ENCODE data around the gene F2. TPM values are rescaled to one million over a fixed set of nuclear protein-coding genes. Genes with fewer than 3 reads are reported as not detected.

The F2 gene
- total and polyA plus RNA-seq, 2 experiments from 2014 or later = not detected

DNA sequence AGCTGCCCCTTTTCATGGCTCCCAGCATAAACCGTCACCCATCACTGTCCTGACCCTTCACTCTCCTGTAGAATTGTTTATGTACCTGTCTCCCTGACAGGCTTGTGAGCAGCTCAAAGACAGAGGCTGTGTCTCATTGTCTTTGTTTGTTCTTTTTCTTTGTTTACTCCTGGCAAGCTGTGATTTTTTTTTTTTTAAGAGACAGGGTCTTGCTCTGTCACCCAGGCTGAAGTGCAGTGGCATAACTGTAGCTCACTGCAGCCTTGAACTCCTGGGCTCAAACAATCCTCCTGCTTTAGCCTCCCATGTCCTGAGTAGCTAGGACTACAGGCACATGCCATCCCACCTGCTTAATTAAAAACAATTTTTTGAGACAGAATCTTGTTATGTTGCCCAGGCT, 28.3 kb upstream of the F2 start:
- H3K9me3 ChIP-seq (ENCODE audit: low read depth) = no peaks in the 10 kb centered on the region
- WGBS, 2 experiments (ENCODE audit: low coverage in 1 of 2, low lambda C conversion rate in 2 of 2, missing lambda C conversion rate in 2 of 2) = 97 to 100% methylated on average over 1 of the region's 1 CpG
- peaks cover 60% of the 10 kb centered on the region for H3K79me2 ChIP-seq (ENCODE audit: insufficient read depth)
- no peak overlapping the region for H3K9ac ChIP-seq
- H3K36me3 ChIP-seq (ENCODE audit: low read depth) = peaks cover 24% of the 10 kb centered on the region
- H2AFZ ChIP-seq = no peak overlapping the region
- no peaks in the 10 kb centered on the region for H3K9me2 ChIP-seq (ENCODE audit: insufficient read depth)
- peaks cover 11% of the 10 kb centered on the region for H3K4me1 ChIP-seq (ENCODE audit: insufficient read depth)
- no peaks in the 10 kb centered on the region for H4K20me1 ChIP-seq (ENCODE audit: insufficient read depth)
- no peak for DNase-seq
- no peak overlapping the region for H3K4me2 ChIP-seq (ENCODE audit: unreplicated experiment)
- TF ChIP-seq EZH2 (IDR thresholded peaks at IDR 0.05; ENCODE audit: insufficient read depth, poor library complexity, severe bottlenecking) (no peak), EZH2phosphoT487 (IDR thresholded peaks at IDR 0.05; ENCODE audit: insufficient read depth, low read depth) (no peak)
- H3K27me3 ChIP-seq (replicated peaks; ENCODE audit: insufficient read depth) = no peaks in the 10 kb centered on the region
- H3K4me3 ChIP-seq = no peak overlapping the region
- peaks cover 6% of the 10 kb centered on the region for H3F3A ChIP-seq (ENCODE audit: insufficient read depth)
- in situ Hi-C loops (cut with MboI) = no loop called here
- H3K27ac ChIP-seq = no peak overlapping the region

- Histone ChIP-seq H3K4me3 (no peak overlapping the region), H3K27me3 (replicated peaks; ENCODE audit: insufficient read depth) (no peaks in the 10 kb centered on the region), H3K9me2 (ENCODE audit: insufficient read depth) (no peaks in the 10 kb centered on the region), H3K9me3 (ENCODE audit: low read depth) (no peaks in the 10 kb centered on the region), H2AFZ (no peak overlapping the region), H4K20me1 (ENCODE audit: insufficient read depth) (no peaks in the 10 kb centered on the region), H3K79me2 (ENCODE audit: insufficient read depth) (peaks cover 62% of the 10 kb centered on the region), H3K27ac (no peak overlapping the region), H3K4me2 (ENCODE audit: unreplicated experiment) (no peak overlapping the region), H3F3A (ENCODE audit: insufficient read depth) (peaks cover 6% of the 10 kb centered on the region), H3K9ac (no peak overlapping the region), H3K36me3 (ENCODE audit: low read depth) (peaks cover 11% of the 10 kb centered on the region; the same call in 1 of the 2 replicates), H3K4me1 (ENCODE audit: insufficient read depth) (peaks cover 10% of the 10 kb centered on the region)
- no peak for TF ChIP-seq EZH2phosphoT487 (IDR thresholded peaks at IDR 0.05; ENCODE audit: insufficient read depth, low read depth)
- no peak for TF ChIP-seq EZH2 (IDR thresholded peaks at IDR 0.05; ENCODE audit: insufficient read depth, poor library complexity, severe bottlenecking)
- DNase-seq = no peak
- 72% methylated on average over 4 of the region's 4 CpGs; no CpG with 5 or more reads in 1 of the 2 experiments for WGBS, 2 experiments (ENCODE audit: low coverage in 1 of 2, low lambda C conversion rate in 2 of 2, missing lambda C conversion rate in 2 of 2)
- in situ Hi-C loops (cut with MboI) = no loop called here
Measured at GRCh38 chr11:46692450-46692849, 26.6 kb upstream of the F2 start.

- Histone ChIP-seq H4K20me1 (ENCODE audit: insufficient read depth) (no peaks in the 10 kb centered on the region), H3K27me3 (replicated peaks; ENCODE audit: insufficient read depth) (no peaks in the 10 kb centered on the region), H3K27ac (peak overlapping the region; percentile 39), H3K4me2 (ENCODE audit: unreplicated experiment) (no peak overlapping the region), H3K4me1 (ENCODE audit: insufficient read depth) (peaks cover 15% of the 10 kb centered on the region), H3K9me3 (ENCODE audit: low read depth) (no peaks in the 10 kb centered on the region), H3K36me3 (ENCODE audit: low read depth) (peaks cover 11% of the 10 kb centered on the region; the same call in 1 of the 2 replicates), H3F3A (ENCODE audit: insufficient read depth) (peaks cover 5% of the 10 kb centered on the region; the same call in 1 of the 2 replicates), H2AFZ (no peak overlapping the region), H3K79me2 (ENCODE audit: insufficient read depth) (peaks cover 65% of the 10 kb centered on the region), H3K9ac (peak overlapping the region; percentile 33; the same call in 1 of the 2 replicates), H3K9me2 (ENCODE audit: insufficient read depth) (no peaks in the 10 kb centered on the region), H3K4me3 (no peak overlapping the region)
- WGBS, 2 experiments (ENCODE audit: low coverage in 1 of 2, low lambda C conversion rate in 2 of 2, missing lambda C conversion rate in 2 of 2) = 64 to 69% methylated on average over 2 of the region's 2 CpGs
- in situ Hi-C loops (cut with MboI) = no loop called here
- DNase-seq = peak; percentile 56
- no peak for TF ChIP-seq EZH2 (IDR thresholded peaks at IDR 0.05; ENCODE audit: insufficient read depth, poor library complexity, severe bottlenecking)
- no peak for TF ChIP-seq EZH2phosphoT487 (IDR thresholded peaks at IDR 0.05; ENCODE audit: insufficient read depth, low read depth)
Measured at GRCh38 chr11:46693597-46694012, 25.4 kb upstream of the F2 start.

- DNase-seq = no peak
- H2AFZ ChIP-seq = no peak overlapping the region
- peaks cover 20% of the 10 kb centered on the region for H3K4me1 ChIP-seq (ENCODE audit: insufficient read depth)
- WGBS, 2 experiments (ENCODE audit: low coverage in 1 of 2, low lambda C conversion rate in 2 of 2, missing lambda C conversion rate in 2 of 2) = 85 to 87% methylated on average over 5 to 6 of the region's 6 CpGs
- in situ Hi-C loops (cut with MboI) = no loop called here
- no peak overlapping the region for H3K4me3 ChIP-seq
- H3K27ac ChIP-seq = peak overlapping the region; percentile 39
- H3F3A ChIP-seq (ENCODE audit: insufficient read depth) = peaks cover 6% of the 10 kb centered on the region; the same call in 1 of the 2 replicates
- peak overlapping the region; percentile 33; the same call in 1 of the 2 replicates for H3K9ac ChIP-seq
- no peaks in the 10 kb centered on the region for H3K9me2 ChIP-seq (ENCODE audit: insufficient read depth)
- no peaks in the 10 kb centered on the region for H4K20me1 ChIP-seq (ENCODE audit: insufficient read depth)
- H3K27me3 ChIP-seq (replicated peaks; ENCODE audit: insufficient read depth) = no peaks in the 10 kb centered on the region
- H3K4me2 ChIP-seq (ENCODE audit: unreplicated experiment) = no peak overlapping the region
- peaks cover 68% of the 10 kb centered on the region for H3K79me2 ChIP-seq (ENCODE audit: insufficient read depth)
- no peaks in the 10 kb centered on the region for H3K9me3 ChIP-seq (ENCODE audit: low read depth)
- TF ChIP-seq EZH2phosphoT487 (IDR thresholded peaks at IDR 0.05; ENCODE audit: insufficient read depth, low read depth) (no peak), EZH2 (IDR thresholded peaks at IDR 0.05; ENCODE audit: insufficient read depth, poor library complexity, severe bottlenecking) (no peak)
- peaks cover 11% of the 10 kb centered on the region; the same call in 1 of the 2 replicates for H3K36me3 ChIP-seq (ENCODE audit: low read depth)
Measured at GRCh38 chr11:46694072-46694471, 24.9 kb upstream of the F2 start.
